Measurements from ENCODE around the gene HSF2. TPM values are rescaled to one million over a fixed set of nuclear protein-coding genes. Genes with fewer than 3 reads are reported as not detected.

The HSF2 gene
- total and polyA plus RNA-seq, 10 of the 15 experiments (the other 5 are each of a cell fraction or from before 2014, with no cell fraction given): 9.5 to 38.3 (median 16.8) TPM

DNA sequence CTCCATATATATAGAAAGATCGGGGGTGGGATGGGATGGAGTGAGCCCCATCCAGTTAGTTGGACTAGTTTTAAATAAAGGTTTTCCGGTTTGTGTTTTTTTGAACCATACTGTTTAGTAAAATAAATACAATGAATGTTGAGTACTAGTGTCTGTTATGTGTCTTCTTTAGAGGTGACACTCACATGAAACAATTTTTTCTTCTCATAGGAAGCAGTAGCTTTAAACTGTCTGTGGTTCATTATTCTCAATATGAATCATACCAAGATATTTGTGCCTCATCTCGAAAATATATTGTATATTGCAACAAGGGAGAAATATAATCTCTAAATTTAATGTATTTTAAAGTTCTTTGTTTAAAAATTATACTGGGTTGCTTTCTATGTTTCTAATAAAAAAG, 33.4 kb downstream of the HSF2 start:
- Histone ChIP-seq H3K4me3 (no peak overlapping the region), H2AFZ (ENCODE audit: control insufficient read depth, low read depth, low read length) (no peak overlapping the region), H3K27me3 (replicated peaks in 1 of 2; ENCODE audit: control insufficient read depth in 2 of 2, insufficient read depth in 2 of 2, low read length in 1 of 2) (no peaks in the 10 kb centered on the region), H3K4me2 (ENCODE audit: control insufficient read depth, insufficient read depth) (no peak overlapping the region), H3K9ac (ENCODE audit: control insufficient read depth, insufficient read depth, low read length) (no peak overlapping the region), H3K9me3 (replicated peaks; ENCODE audit: control insufficient read depth, insufficient read depth, low read length) (no peaks in the 10 kb centered on the region; the same call in 2 of the 3 replicates), H3K4me1 (ENCODE audit: control insufficient read depth, insufficient read depth, low read length) (no peaks in the 10 kb centered on the region), H3K79me2 (ENCODE audit: control insufficient read depth, insufficient read depth, low read length) (no peaks in the 10 kb centered on the region), H3K27ac (ENCODE audit: control insufficient read depth, insufficient read depth) (no peak overlapping the region), H3K36me3 (ENCODE audit: control insufficient read depth in 2 of 2, insufficient read depth in 2 of 2, low read length in 1 of 2) (peaks cover 3 to 28% of the 10 kb centered on the region in 2 experiments; a peak in 3 of 4 replicates), H4K20me1 (ENCODE audit: control insufficient read depth, insufficient read depth) (no peaks in the 10 kb centered on the region)
- FAIRE-seq (no peak), DNase-seq (ENCODE audit: low read depth, low spot score) (no peak), ATAC-seq (peak; percentile 51)
- ChIA-PET SMC1A (ENCODE audit: uncharacterized antibody, unreplicated experiment) (interaction anchor here (1.2 to 1.7 kb wide), 3 partner anchors 10 to 55 kb away, joined by 3 to 4 read pairs (median 3); no protein-coding TSS in a partner anchor), CTCF (no interaction called here), POLR2A (interaction anchor here (0.6 kb wide), 1 partner anchor 27 kb away, joined by 3 read pairs; no protein-coding TSS in a partner anchor), RAD21 (ENCODE audit: unreplicated experiment) (no interaction called here)
- in situ Hi-C loops (cut with MboI): no loop called here
- TF ChIP-seq RUNX3 (IDR thresholded peaks at IDR 0.05; ENCODE audit: low read length): peak; percentile 82
- TF ChIP-seq, protein P1, sequence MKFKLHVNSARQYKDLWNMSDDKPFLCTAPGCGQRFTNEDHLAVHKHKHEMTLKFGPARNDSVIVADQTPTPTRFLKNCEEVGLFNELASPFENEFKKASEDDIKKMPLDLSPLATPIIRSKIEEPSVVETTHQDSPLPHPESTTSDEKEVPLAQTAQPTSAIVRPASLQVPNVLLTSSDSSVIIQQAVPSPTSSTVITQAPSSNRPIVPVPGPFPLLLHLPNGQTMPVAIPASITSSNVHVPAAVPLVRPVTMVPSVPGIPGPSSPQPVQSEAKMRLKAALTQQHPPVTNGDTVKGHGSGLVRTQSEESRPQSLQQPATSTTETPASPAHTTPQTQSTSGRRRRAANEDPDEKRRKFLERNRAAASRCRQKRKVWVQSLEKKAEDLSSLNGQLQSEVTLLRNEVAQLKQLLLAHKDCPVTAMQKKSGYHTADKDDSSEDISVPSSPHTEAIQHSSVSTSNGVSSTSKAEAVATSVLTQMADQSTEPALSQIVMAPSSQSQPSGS (IDR thresholded peaks at IDR 0.05; ENCODE audit: low read length): 0 out of 2 replicates have a peak, but pooled peaks have one; percentile 30
- peak; percentile 68; the same call in 1 of the 2 replicates for TF ChIP-seq NFIC (IDR thresholded peaks at IDR 0.05; ENCODE audit: low read depth, low read length)
- TF ChIP-seq, protein P2, sequence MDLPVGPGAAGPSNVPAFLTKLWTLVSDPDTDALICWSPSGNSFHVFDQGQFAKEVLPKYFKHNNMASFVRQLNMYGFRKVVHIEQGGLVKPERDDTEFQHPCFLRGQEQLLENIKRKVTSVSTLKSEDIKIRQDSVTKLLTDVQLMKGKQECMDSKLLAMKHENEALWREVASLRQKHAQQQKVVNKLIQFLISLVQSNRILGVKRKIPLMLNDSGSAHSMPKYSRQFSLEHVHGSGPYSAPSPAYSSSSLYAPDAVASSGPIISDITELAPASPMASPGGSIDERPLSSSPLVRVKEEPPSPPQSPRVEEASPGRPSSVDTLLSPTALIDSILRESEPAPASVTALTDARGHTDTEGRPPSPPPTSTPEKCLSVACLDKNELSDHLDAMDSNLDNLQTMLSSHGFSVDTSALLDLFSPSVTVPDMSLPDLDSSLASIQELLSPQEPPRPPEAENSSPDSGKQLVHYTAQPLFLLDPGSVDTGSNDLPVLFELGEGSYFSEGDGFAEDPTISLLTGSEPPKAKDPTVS (IDR thresholded peaks at IDR 0.05; ENCODE audit: low read depth, low read length): no peak
- peak; percentile 87 for TF ChIP-seq JUNB (IDR thresholded peaks at IDR 0.05)
- TF ChIP-seq KDM1A (IDR thresholded peaks at IDR 0.05; ENCODE audit: borderline replicate concordance): no peak
- TF ChIP-seq, protein P3, sequence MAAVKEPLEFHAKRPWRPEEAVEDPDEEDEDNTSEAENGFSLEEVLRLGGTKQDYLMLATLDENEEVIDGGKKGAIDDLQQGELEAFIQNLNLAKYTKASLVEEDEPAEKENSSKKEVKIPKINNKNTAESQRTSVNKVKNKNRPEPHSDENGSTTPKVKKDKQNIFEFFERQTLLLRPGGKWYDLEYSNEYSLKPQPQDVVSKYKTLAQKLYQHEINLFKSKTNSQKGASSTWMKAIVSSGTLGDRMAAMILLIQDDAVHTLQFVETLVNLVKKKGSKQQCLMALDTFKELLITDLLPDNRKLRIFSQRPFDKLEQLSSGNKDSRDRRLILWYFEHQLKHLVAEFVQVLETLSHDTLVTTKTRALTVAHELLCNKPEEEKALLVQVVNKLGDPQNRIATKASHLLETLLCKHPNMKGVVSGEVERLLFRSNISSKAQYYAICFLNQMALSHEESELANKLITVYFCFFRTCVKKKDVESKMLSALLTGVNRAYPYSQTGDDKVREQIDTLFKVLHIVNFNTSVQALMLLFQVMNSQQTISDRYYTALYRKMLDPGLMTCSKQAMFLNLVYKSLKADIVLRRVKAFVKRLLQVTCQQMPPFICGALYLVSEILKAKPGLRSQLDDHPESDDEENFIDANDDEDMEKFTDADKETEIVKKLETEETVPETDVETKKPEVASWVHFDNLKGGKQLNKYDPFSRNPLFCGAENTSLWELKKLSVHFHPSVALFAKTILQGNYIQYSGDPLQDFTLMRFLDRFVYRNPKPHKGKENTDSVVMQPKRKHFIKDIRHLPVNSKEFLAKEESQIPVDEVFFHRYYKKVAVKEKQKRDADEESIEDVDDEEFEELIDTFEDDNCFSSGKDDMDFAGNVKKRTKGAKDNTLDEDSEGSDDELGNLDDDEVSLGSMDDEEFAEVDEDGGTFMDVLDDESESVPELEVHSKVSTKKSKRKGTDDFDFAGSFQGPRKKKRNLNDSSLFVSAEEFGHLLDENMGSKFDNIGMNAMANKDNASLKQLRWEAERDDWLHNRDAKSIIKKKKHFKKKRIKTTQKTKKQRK (IDR thresholded peaks at IDR 0.05; ENCODE audit: low read depth, low read length): no peak
- TF ChIP-seq MYB (IDR thresholded peaks at IDR 0.05; ENCODE audit: borderline replicate concordance, low read depth, low read length): no peak
- TF ChIP-seq, protein P4, sequence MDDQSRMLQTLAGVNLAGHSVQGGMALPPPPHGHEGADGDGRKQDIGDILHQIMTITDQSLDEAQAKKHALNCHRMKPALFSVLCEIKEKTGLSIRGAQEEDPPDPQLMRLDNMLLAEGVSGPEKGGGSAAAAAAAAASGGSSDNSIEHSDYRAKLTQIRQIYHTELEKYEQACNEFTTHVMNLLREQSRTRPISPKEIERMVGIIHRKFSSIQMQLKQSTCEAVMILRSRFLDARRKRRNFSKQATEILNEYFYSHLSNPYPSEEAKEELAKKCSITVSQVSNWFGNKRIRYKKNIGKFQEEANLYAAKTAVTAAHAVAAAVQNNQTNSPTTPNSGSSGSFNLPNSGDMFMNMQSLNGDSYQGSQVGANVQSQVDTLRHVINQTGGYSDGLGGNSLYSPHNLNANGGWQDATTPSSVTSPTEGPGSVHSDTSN (IDR thresholded peaks at IDR 0.05; ENCODE audit: insufficient replicate concordance, low read depth, low read length): no peak
- no peak for TF ChIP-seq RB1 (IDR thresholded peaks at IDR 0.05; ENCODE audit: borderline replicate concordance)
- WGBS (ENCODE audit: insufficient coverage, insufficient replicate concordance, low lambda C conversion rate, missing lambda C conversion rate): 29% methylated on average over 3 of the region's 3 CpGs
- intact Hi-C loops (cut with micrococcal nuclease; ENCODE audit: unreplicated experiment): no loop called here
- BruUV-seq (replicated peaks): no TSS peak
